22Rv1 (cell line): ENCODE results near the gene MIF.
A peak's percentile ranks its signal among the peaks of the same experiment; 100 is the strongest.

ENCODE experiments used
- CTCF ChIP-seq: fragments of 450-650 bp; IDR thresholded peaks from 2 replicates; pipeline ENCODE4 v1.5.1; 2017; ENCODE audit warnings: mild to moderate bottlenecking
- ZFX ChIP-seq: fragments of 450-650 bp; IDR thresholded peaks from 2 replicates; pipeline ENCODE4 v1.6.1; 2017; ENCODE audit warnings: antibody characterized with exemption, borderline replicate concordance

GRCh38 chr22:23862103-23862502 is 32.1 kb upstream of the MIF start:
- TF ChIP-seq CTCF (peak; percentile 76), ZFX (no peak)
